Suprapubic skin (tissue), 4 donors: ENCODE results near the gene TRIO.

Experiments used
- CTCF ChIP-seq, 2 donors: fragments of 200-600 bp in 1 of 2; fragments of 450-650 bp in 1 of 2; sonication (generic) in 1 of 2; IDR thresholded peaks; one replicate each; pipeline ENCODE4 v1.5.1; 2016 to 2019; ENCODE audit warnings: antibody characterized with exemption in 2 of 2, mild to moderate bottlenecking in 1 of 2, moderate library complexity in 1 of 2
- EP300 ChIP-seq: sonication (generic); formaldehyde crosslinking; IDR thresholded peaks from one replicate; pipeline ENCODE4 v1.6.1; 2017; ENCODE audit warnings: antibody characterized with exemption
- POLR2A ChIP-seq, 2 donors: fragments of 450-650 bp; IDR thresholded peaks; one replicate each; pipeline ENCODE4 v1.6.1; 2017; ENCODE audit warnings: antibody characterized with exemption in 2 of 2, mild to moderate bottlenecking in 2 of 2, moderate library complexity in 2 of 2
- POLR2AphosphoS5 ChIP-seq, 3 donors: sonication (generic); formaldehyde crosslinking; IDR thresholded peaks; one replicate each; pipeline ENCODE4 v1.6.1; 2017; ENCODE audit warnings: antibody characterized with exemption in 3 of 3

- TF ChIP-seq CTCF (IDR thresholded peaks at IDR 0.05) (no peak), EP300 (no peak), POLR2A (IDR thresholded peaks at IDR 0.05) (no peak), POLR2AphosphoS5 (IDR thresholded peaks at IDR 0.05) (no peak)
These were observed 141.4 kb downstream of the TRIO start for GRCh38 chr5:14284392-14285148.
